ENCODE data around the gene C2CD2.
"Not testable (repeated sequence)": the region's sequence is repeated elsewhere in the genome, so short reads cannot be mapped to it uniquely, and the experiment has no call there.

C2CD2 gene

DNA sequence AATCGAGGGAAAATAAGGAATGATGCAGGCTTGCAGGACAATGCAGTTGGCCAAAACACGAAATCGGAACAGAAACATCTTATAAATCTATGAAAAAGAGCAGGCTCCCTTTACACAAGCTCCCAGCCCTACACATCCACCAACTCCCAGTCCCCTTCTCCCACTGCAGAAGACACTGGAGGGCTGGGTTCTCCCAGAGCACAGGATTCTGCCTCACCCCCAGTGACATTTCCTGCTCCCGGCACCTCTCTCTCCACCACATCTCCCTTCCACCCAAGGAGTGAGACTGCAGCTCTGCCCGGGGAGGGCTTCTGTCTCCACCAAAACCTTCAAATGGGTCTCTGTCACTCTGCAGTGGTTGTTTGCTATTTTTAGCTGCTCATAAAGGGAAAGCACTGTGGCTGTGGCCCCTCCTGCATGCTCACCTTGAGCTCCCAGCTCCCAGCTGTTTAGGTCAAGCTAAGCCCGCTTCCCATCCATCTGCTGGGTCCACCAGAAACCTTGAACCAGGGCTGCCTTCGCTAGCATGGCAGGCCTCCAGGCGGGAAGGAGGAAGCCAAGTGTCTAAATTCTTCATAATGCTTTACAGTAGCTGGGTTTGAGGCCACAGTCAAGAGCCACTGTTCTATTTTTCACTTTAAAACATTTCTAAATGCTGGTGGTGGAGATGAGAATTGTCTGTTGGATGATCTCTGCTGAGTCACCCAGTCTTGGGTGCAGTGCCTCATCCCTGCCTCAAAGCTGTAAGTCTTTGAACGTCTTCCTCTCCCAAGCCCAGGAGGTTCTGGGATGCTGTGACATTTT lies 3.3 kb upstream of the C2CD2 start:
- DNase-seq: no peak

DNA sequence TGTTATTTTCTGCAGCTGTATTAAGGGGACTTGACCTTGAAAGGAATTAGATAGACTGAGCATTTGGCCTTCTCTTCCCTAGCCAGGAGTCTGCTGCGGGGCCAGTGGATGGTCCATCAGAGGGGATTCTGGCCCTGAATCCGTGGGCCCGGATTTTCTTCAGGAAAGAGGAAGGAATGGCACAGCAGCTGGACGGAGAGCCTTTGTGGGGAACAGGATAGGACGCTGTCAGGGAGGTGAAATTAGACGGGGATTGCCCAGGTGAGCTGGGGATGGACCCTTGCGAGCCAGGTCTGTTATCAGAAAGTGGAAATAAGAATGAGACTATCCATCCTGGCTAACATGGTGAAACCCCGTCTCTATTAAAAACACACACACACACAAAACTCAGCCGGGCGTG lies 1.7 kb upstream of the C2CD2 start:
- DNase-seq: no peak

GRCh38 chr21:41954654-41955499 lies 1.1 kb upstream of the C2CD2 start:
- no peak for DNase-seq

DNA sequence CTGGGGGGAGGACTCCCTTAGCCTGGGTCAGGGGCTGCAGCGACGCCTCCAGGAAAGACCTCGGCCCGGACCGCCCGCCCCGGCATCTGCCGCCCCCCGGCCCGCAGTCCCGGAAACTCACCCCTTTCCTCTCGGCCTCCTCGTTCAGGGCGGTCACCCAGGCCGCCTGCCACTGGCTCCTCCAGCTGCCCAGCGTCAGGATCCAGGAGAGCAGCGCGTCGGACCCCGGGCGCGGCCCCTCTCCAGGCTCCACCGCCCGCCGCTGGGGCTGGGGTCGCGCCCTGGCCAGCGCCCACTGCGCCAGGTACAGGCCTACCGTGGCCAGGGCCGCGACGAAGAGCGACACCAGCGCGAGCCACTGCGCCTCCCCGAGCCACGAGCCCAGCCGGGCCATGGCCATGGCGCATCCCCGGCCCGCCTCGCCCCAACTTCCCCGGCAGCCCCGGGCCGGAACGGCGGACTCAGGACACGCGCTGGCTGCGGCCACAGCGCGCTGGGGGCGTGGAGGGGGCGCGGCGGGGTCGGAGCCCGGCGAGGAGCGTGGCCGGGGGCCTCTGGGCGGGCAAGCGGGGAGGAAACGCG lies 478 bp downstream of the C2CD2 start:
- DNase-seq: peak; percentile 12

- DNase-seq: no peak
Measured at GRCh38 chr21:41952568-41953248, 1.1 kb downstream of the C2CD2 start.

GRCh38 chr21:41951876-41952567 lies 1.8 kb downstream of the C2CD2 start:
- no peak for DNase-seq

GRCh38 chr21:41950941-41951351 lies 2.9 kb downstream of the C2CD2 start:
- no peak for DNase-seq

- DNase-seq: not testable (repeated sequence)
Measured at GRCh38 chr21:41949631-41950030, 4.2 kb downstream of the C2CD2 start.

- DNase-seq: no peak
Measured at GRCh38 chr21:41948901-41949300, 4.9 kb downstream of the C2CD2 start.

GRCh38 chr21:41948078-41948895 lies 5.5 kb downstream of the C2CD2 start:
- DNase-seq: no peak

GRCh38 chr21:41945982-41946381 lies 7.8 kb downstream of the C2CD2 start:
- DNase-seq: no peak

- no peak for DNase-seq
Measured at GRCh38 chr21:41943851-41944250, 10.0 kb downstream of the C2CD2 start.

DNA sequence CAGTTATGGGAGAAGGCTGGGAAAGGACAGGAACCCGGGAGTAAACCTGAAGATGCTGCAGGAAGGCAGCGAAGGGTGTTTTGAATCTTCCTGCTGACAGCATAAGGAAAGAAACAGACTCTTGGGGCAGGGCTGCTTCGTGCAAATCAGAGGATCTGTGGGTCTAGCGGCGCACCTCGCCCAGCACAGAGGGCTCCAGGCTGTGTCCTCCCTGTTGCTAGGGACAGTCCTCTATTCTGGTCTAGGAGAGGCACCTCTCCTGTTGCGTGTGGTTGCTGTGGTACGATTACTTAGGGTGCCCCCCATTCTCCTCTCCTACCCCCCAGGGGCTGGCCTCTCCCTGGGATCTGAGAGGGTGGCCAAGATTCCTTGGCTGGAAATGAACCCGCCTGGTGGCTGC lies 11.4 kb downstream of the C2CD2 start:
- DNase-seq: no peak

DNA sequence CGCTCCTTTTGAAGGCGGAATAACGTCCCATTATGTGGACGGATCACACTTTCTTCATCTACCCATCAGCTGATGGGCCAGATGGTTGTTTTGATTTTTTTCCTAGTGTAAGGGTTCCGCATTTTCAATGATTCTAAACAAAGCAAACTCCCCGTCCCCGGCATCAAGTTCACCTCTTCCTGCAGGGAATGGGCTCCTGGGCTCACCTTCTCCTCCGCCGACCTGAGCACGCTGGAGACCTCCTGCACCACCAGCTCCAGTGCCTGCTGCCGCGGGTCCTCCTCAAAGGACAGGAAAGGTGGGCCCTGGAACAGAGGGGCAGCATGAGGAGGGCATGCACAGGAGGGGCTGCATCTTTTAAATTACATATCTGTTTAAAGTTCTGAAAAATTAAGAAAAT lies 11.9 kb downstream of the C2CD2 start:
- no peak for DNase-seq

DNA sequence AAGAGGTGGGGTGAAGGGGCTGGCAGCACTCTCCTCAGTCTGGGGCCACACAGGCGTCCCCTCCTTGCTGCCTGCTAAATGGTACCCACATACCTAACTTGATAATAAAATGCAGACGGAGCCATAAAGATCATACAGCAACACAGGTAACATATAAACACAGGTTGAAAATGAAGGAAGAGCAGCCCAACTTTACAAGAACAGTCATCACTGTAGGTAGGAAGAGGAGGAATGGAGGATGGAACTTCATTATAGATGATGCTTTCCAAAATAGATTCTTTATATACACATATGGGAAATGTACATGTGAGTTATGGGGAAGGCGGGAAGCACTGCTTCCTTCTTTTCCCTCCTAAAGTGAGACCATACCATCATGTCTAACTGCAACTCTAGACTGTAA lies 13.4 kb downstream of the C2CD2 start:
- no peak for DNase-seq

- no peak for DNase-seq
Measured at GRCh38 chr21:41939391-41939790, 14.4 kb downstream of the C2CD2 start.

- DNase-seq: no peak
Measured at GRCh38 chr21:41933313-41934079, 20.3 kb downstream of the C2CD2 start.

GRCh38 chr21:41932576-41933312 lies 21.1 kb downstream of the C2CD2 start:
- no peak for DNase-seq

- no peak for DNase-seq
Measured at GRCh38 chr21:41932191-41932575, 21.6 kb downstream of the C2CD2 start.

GRCh38 chr21:41931041-41931451 lies 22.8 kb downstream of the C2CD2 start:
- no peak for DNase-seq
